HG02970 (cell line): ENCODE results near the gene MPC1L.

Experiments
- ATAC-seq: cut with Tn5 transposase; IDR thresholded peaks from one replicate; pipeline ENCODE4 v1.9.1; 2021; ENCODE audit warnings: mild to moderate bottlenecking, moderate library complexity, moderate number of reproducible peaks; ENCODE audit not compliant: unreplicated experiment, low FRiP score

The MPC1L gene

DNA sequence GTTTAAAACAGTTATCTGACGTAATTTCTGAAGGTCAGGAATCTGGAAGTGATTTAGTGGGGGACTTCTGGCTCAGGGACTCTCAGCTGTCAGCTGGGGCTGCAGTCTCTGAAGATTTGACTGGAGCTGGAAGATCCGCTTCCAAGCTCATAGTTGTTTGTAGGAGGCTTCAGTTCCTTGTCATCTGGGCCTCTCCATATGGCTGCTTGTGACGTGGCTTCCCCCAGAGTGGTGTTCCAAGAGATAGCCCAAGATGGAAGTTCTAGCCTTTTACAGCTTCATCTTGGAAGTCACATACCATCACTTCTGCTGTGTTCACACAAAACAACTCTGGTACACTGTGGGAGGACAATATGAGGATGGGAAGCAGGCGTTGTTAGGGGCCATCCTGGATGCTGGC, 2.1 kb downstream of the MPC1L start:
- no peak for ATAC-seq

DNA sequence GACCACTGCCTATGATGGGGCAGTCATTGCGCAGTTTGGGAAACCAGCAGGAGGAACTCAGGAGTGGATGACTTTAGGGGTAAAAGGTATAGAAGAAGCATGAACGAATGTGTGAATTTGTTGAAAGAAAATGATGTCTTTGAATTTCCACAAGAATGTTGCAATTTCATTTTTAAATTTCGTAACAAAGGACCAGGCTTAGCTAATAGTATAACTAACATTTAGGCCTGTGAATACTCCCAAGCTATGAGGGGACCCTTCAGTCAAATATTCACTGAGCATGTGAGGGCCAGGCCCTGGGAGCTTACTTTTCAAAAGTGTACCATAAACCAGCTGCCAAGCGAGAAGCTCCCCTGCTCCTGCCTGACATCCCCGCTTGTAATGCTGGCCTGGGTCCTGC, 5.3 kb downstream of the MPC1L start:
- no peak for ATAC-seq

DNA sequence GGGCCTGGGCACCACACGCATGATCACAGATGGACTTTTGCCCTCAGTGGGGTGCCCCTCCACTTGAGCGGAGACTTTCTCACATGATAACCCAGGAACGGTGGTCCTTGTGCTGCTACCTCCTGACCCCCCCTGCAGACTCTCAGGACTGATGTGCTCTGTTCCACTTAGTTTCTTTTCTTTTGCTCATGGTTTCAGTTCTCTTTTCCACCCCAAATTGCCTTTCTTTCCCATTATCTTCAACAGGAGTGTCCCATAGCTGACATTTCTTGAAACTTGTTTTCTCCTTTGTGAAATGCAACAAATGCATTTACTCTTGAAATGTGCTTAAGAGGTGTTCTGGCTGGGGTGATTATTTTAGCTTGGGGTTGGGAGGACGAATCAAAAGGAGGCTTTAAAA, 9.0 kb downstream of the MPC1L start:
- no peak for ATAC-seq

DNA sequence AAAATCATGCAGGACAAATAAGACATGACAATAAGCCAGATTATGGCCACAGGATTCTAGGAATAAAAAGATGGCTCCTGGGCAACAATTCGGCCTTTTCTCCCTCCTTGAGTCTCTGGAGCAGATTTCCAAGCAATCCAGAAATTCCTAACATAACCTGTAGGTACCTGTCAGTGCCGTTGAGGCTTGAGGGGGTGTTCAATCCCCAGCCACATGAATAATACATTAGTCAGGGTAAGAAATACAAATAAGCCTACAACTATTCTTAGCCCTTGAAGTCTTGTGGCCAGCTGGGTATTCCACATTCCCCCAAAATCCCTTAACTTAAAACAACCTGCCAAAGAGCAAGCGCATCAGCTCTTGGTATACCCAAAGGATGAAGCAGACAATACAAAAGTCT, 14.5 kb downstream of the MPC1L start:
- no peak for ATAC-seq

DNA sequence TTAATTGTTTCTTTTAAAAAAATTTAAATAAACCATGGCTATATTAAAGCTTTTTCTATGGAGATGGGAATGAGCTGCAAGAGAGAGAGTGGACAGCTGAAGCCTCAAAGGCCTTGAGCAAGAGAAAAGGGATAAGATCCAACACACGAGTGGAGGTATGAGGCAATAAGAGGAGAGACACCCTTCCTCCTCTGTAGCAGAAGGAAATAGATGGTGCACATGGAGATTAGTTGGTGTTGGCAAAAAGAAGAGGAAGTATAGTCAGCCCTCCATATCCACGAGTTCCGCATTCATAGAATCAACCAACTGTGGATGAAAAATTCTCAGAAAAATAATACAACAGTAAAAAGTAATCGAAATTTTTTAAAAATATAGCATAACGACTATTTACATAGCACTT, 20.9 kb downstream of the MPC1L start:
- ATAC-seq = no peak

DNA sequence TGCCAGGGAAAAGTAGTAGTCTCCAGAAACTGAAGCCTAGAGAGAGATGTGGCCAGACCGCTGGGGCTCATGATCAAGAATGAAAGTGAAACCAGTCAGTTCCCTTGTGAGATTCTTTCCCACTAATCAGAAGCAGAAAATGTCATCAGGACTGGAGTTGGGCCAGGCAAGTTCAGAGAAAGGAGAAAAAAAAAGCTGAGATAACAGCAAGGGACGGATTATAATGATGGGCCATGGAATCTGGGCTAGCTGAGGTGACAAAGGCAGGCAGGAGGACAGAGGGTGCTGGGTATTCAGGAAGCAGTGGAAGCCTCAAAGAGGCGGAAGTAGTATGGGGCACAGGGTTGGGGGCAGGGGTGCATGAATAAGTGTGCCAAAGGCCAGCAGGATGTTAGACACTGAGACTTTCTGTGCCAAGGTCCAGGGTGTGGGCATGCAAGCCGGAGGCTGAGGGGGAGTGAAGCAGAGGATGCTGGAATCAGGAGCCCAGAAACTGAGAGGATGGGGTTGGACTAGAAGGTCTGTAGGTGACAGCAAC, 21.7 kb downstream of the MPC1L start:
- ATAC-seq = no peak

DNA sequence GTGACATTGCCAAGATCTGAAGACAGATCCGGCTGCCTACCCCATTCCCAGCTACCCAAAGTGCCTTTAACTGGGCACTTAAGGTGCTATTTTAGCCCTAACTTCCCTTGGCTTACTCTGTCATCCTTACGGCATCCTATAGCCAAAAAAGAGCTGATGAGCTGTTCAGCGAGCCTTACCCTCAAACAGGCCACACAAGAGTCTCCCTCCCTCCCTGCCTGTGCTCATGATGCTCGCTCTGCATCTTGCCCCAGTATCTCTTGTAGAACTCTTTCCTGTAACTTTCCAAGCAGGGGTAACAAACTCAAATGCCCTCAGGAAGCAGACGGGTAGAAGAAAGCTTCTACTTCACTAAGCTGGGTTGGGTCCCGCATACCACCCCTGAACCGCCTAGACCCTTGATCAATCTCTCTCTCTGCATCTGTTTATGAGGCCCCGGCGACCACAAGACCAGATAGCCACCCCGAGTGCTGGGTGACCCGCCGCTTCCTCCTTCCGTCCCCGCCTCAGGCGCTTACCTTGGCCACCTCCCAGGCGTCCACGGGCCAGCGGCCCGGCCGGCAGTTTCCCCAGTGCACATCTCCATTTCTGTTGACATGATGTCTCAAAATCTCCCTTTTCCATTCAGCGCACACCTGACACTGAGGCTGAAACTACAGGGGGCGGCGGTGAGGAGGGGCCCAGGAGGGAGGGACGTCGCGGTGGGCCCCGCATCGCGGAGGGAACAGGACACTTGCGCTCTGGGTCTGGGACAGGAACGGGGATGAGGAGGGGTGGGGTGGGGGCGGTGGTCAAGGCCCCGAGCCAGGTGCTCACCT, 23.5 kb downstream of the MPC1L start:
- peak; percentile 13 for ATAC-seq

DNA sequence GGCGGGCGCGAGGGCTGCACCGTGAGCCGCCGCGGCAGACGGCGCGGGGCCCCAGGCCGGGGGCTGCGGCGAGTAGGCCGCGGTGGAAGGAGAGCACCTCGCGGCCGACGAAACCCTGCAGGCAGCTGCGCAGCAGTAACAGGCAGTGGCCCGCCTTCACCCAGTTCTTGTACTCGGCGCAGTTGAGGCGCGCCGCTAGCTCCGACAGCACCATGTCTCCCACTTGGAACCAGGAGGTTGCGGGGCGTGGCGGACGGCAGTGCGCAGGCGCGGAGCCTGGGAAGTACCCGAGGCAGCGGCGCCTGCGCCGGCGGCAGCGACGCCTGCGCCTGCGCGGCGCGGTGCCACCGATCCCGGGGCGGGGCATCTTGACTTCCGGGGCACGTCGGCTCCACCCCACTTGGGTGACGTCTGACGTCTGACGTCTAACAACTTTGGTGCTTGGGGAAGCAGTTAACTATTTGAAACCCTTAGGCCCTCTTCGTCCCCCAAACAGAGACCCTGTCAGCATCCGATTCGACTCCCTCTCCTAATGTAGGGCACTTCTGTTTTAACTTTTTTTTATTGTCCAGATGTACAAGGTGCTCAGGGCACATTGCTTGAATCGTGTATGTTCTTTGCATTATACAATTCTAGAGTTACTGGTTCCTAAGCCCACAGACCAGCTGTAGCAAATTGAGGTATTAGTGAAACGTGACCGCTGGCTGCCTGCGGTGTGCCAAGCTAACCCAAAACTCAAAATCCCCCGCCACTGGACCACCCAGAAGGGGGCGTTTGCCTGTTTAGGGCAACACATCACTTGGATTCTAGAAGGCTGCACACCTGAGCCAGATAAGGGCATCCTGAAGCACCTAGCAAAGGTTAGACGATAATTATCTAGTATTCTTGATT, 24.3 kb downstream of the MPC1L start, which contains the start of gene CXorf38:
Gene CXorf38 (minus strand): TSS at position 255 of the 891 bp plus-strand sequence. CDS start 41 bp downstream, at position 214.
- ATAC-seq = peak; percentile 65

DNA sequence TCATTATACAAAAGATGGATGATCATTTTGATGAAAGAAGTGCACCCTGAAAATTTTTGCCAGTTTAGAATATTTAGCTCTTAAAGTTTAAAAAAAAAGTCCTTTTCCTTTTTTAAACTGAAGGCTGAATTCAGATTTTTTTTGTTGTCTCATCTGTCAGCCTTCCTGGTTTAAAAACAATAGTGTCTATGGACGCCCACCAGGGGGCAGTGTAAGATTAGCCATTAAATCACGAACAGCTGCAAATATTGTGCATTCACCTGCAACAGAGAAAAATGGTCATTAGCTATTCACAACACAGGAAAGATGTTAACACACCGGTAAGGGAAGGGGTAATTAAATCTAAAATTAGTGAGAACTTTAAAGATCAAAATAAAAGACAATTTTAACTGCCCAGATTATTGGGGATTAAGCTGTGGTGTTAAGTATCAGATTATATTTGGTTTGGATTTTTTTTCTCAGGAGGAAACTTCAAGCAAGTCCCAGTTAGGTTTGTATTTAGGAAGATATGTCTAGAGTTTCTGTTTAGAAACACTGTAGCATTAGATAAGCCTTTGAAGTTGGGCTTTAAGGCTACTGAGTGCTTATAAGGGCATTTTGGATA, 28.5 kb downstream of the MPC1L start:
- no peak for ATAC-seq

DNA sequence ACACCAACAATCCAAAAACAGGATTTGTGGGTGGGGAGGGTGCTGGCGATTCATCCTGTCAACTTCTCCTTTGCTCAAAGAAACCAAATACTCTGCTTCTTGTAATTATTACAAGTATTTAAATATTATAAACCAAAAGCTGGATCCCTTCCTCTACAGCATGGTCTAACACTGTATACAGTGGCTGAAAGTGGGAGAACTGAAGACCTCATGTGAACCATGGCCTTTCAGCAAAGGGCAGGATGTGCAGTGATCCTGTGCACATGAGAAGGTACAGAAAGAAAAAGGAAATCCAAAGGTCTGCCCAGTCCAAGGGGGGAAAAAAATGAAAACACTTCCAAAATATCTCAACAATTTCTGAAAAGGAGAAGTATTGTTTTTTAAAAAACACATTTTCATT, 29.4 kb downstream of the MPC1L start:
- ATAC-seq = no peak

DNA sequence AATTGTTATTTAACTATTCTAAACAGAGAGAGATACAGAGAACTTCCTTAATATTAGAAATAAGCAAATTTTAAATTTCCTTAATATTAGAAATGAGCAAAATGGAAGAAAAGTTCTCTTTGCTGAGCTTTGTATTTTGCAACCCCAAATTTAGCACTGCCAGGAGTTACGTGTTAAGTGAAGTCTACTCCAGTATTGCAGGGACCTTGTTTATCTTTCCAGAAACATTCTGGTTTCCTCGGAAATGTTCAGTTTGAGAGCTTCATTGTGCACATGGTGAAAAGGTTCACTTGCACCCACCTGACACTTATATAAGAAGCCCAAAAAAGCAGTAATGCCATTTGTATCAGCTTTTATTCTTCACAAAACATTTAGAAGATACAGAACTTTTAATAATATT, 30.3 kb downstream of the MPC1L start:
- ATAC-seq = no peak

DNA sequence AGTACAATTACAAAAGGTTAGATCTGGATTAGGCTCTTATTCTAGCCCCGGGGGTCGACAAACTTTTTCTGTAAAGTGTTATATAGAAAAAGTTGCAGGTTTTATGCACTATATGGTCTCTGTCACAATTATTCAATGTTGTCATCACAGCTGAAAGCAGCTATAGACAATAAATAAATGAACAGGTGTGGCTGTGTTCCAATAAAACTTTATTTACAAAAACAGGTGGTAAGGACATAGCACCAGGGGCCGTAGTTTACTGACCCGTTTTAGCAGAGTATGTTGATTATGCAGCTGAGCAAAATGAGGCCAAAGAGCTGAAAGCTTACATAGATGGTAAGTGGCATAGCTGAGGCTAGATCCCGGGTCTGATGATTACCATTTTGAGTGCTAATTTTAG, 37.2 kb downstream of the MPC1L start:
- ATAC-seq = no peak

DNA sequence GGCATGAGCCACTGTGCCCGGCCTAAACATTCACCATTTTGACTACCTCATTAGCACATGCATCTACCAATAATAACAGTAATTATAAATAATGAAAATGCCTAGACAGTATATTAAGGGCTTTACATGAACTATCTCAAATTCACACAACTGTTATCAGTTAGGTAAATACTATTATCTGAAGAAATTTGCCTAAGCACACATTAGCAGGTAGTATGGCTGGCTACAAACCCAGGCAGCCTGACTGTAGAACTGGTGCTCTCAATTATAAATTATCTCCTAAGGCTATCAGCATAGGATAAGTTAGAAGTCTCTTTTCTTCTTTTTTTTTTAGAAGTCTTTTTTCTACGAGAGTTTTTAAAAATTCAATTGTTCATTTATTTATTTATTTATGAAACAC, 38.3 kb downstream of the MPC1L start:
- ATAC-seq = no peak

DNA sequence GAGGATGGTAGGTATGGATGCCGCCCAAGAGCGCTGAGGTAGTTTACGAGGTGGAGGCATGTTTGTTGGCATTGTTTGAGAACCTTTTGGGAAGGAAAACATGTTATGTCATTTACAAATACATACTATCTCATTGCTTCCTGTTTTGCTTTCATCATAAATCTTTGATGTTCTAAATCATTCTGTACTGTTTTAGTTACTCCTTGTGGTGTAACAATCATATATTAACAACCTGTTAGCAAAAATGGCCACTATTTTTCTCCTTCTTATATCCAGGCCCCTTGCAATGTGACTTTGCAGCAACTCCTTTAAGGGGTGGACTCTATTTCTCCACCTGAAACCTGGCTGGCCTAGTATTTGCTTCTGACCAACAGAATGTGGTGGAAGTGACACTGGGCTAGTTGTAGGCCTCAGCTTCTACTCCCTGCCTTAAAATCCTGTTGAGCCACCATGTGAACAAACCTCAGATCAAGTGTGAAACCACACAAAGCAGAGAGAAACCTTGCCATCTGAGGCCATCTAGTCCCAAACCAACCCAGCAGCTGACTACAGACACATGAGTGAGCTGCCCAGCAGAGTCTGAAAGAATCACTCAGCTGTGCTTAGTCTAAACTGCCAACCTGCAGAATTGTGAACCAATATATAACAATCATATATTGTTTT, 40.0 kb downstream of the MPC1L start:
- ATAC-seq = no peak

DNA sequence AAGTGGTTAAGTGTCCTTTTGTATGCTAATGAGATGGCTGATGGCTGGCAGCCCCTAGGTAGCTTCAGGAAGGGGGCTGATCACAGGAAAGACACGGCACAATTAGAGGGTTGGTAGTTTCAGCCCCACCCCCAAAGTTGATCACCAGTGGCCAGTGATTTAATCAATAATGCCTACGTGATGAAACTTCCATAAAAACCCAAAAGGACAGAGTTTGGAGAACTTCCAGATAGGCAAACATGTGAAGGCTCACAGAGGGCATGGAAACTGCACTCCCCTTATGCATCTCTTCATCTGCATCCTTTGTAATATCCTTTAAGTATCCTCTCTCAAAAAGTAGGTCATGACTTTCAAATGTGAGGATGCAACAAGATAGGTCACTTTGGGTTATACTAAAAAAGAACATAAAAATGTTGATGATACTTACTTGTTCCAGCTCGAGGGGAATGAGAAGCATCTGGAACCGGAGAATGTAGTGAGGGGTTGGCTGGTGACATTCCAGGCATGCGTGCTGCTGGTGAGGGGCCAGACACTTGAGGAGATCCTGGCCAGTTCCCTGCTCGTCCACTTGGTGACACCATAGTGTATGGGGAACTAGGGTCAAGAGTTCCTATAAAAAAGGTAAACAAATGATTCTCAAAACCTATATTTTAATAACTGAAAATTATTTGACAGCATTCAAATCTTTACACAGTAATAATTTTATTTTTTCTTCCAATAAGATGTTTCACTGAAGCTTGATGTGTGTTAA, 40.8 kb downstream of the MPC1L start:
- no peak for ATAC-seq

DNA sequence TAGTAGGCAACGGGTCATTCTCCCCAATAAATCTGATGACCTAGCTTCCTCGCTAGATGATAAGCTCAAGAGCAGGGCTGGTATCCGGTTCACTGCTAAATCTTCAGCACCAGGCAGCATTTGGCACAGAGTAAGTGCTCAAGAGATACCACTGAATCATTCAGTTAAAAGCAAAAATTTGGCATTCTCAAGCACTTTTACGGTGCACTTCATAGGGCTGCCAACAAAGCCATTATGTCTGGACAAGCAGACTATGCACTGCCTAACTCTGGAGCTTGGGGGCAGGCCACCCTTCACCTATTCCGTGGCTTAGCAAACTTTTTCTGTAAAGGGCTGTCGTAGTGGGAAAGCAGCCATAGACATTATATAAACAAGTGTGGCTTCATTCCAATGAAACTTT, 47.9 kb downstream of the MPC1L start:
- no peak for ATAC-seq
